ENCODE measurements around the gene DSG3. TPM values are rescaled to one million over a fixed set of nuclear protein-coding genes. Genes with fewer than 3 reads are reported as not detected.

DSG3 gene
- total and polyA plus RNA-seq, 4 donors: 0.03 to 0.09 TPM; not detected in 2

DNA sequence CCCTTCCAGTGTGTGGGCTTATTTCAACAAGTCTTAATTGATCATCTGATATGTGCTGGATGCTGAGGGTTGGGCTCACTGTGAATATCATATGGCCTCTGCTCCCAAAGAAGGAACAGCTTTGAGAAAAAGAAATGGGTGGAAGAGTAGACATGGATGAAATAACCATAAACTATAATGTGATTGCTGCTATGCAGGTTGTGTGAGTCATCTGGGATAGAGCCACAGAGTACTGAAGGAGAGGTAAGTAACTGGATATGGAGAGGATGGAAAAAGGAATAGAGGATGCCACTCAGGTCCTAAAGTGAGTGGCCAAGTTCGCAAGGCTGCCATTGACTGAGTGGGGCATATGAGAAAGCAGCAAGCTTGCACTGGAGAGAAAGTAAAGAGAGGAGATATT, 41.8 kb downstream of the DSG3 start:
- no peaks in the 10 kb centered on the region for H3K36me3 ChIP-seq (ENCODE audit: control insufficient read depth in 4 of 4, insufficient read depth in 4 of 4, low read length in 4 of 4)
- WGBS, 2 donors: 92 to 96% methylated on average over 1 of the region's 1 CpG
- H3K4me3 ChIP-seq: no peak overlapping the region
- ATAC-seq (ENCODE audit: insufficient read depth, low FRiP score): no peak
- no peak for DNase-seq
- TF ChIP-seq, protein P1, sequence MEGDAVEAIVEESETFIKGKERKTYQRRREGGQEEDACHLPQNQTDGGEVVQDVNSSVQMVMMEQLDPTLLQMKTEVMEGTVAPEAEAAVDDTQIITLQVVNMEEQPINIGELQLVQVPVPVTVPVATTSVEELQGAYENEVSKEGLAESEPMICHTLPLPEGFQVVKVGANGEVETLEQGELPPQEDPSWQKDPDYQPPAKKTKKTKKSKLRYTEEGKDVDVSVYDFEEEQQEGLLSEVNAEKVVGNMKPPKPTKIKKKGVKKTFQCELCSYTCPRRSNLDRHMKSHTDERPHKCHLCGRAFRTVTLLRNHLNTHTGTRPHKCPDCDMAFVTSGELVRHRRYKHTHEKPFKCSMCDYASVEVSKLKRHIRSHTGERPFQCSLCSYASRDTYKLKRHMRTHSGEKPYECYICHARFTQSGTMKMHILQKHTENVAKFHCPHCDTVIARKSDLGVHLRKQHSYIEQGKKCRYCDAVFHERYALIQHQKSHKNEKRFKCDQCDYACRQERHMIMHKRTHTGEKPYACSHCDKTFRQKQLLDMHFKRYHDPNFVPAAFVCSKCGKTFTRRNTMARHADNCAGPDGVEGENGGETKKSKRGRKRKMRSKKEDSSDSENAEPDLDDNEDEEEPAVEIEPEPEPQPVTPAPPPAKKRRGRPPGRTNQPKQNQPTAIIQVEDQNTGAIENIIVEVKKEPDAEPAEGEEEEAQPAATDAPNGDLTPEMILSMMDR (IDR thresholded peaks at IDR 0.05; ENCODE audit: control extremely low read depth, extremely low read depth): no peak
- H3K9ac ChIP-seq (ENCODE audit: insufficient read depth in 1 of 2, low read length in 2 of 2): no peak overlapping the region
- no peaks in the 10 kb centered on the region for H3K27me3 ChIP-seq (ENCODE audit: control insufficient read depth in 3 of 3, insufficient read depth in 3 of 3, low read length in 2 of 3)
- no peak overlapping the region for H3K27ac ChIP-seq (ENCODE audit: low read depth in 1 of 2, low read length in 1 of 2)
- no peaks in the 10 kb centered on the region for H3K9me3 ChIP-seq (ENCODE audit: control insufficient read depth in 4 of 4, insufficient read depth in 3 of 4, low read length in 3 of 4)
- H3K4me1 ChIP-seq (ENCODE audit: control insufficient read depth in 5 of 5, insufficient read depth in 5 of 5, low read length in 5 of 5): no peaks in the 10 kb centered on the region

GRCh38 chr18:31490387-31490786, 42.8 kb downstream of the DSG3 start:
- no peak for DNase-seq
- no peak overlapping the region for H3K4me3 ChIP-seq
- H3K27ac ChIP-seq (ENCODE audit: low read depth in 1 of 2, low read length in 1 of 2): no peak overlapping the region
- H3K9me3 ChIP-seq (ENCODE audit: control insufficient read depth in 4 of 4, insufficient read depth in 3 of 4, low read length in 3 of 4): no peaks in the 10 kb centered on the region
- ATAC-seq (ENCODE audit: insufficient read depth, low FRiP score): no peak
- TF ChIP-seq, protein P1 (IDR thresholded peaks at IDR 0.05; ENCODE audit: control extremely low read depth, extremely low read depth): no peak
- no peaks in the 10 kb centered on the region for H3K4me1 ChIP-seq (ENCODE audit: control insufficient read depth in 5 of 5, insufficient read depth in 5 of 5, low read length in 5 of 5)
- no peaks in the 10 kb centered on the region for H3K27me3 ChIP-seq (ENCODE audit: control insufficient read depth in 3 of 3, insufficient read depth in 3 of 3, low read length in 2 of 3)
- H3K9ac ChIP-seq (ENCODE audit: insufficient read depth in 1 of 2, low read length in 2 of 2): no peak overlapping the region
- WGBS, 2 donors: 83 to 97% methylated on average over 1 of the region's 1 CpG
- no peaks in the 10 kb centered on the region for H3K36me3 ChIP-seq (ENCODE audit: control insufficient read depth in 4 of 4, insufficient read depth in 4 of 4, low read length in 4 of 4)

DNA sequence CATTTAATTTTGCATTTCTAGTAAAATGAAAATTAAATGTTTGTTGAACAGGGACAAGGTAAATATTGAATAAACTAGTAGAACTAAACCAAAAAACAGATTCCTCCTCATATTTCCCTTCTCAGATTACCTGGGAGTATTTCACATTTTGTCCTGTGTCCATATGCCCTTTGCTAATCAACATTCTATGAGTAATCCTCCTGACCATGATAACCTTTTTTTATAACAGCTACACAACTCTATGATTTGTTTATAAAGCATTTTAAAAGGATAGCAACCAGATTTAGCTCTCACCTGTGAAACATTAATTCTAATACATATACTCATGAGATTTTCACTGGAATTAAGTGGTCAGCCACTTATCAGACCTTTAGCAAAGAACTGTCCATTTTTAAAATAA, 43.3 kb downstream of the DSG3 start:
- Histone ChIP-seq H3K9me3 (ENCODE audit: control insufficient read depth in 4 of 4, insufficient read depth in 3 of 4, low read length in 3 of 4) (no peaks in the 10 kb centered on the region), H3K4me1 (ENCODE audit: control insufficient read depth in 5 of 5, insufficient read depth in 5 of 5, low read length in 5 of 5) (no peaks in the 10 kb centered on the region), H3K27me3 (ENCODE audit: control insufficient read depth in 3 of 3, insufficient read depth in 3 of 3, low read length in 2 of 3) (no peaks in the 10 kb centered on the region), H3K36me3 (ENCODE audit: control insufficient read depth in 4 of 4, insufficient read depth in 4 of 4, low read length in 4 of 4) (no peaks in the 10 kb centered on the region), H3K4me3 (no peak overlapping the region), H3K27ac (ENCODE audit: low read depth in 1 of 2, low read length in 1 of 2) (no peak overlapping the region), H3K9ac (ENCODE audit: insufficient read depth in 1 of 2, low read length in 2 of 2) (no peak overlapping the region)
- ATAC-seq (ENCODE audit: insufficient read depth, low FRiP score): no peak
- TF ChIP-seq, protein P1 (IDR thresholded peaks at IDR 0.05; ENCODE audit: control extremely low read depth, extremely low read depth): no peak
- DNase-seq: no peak

DNA sequence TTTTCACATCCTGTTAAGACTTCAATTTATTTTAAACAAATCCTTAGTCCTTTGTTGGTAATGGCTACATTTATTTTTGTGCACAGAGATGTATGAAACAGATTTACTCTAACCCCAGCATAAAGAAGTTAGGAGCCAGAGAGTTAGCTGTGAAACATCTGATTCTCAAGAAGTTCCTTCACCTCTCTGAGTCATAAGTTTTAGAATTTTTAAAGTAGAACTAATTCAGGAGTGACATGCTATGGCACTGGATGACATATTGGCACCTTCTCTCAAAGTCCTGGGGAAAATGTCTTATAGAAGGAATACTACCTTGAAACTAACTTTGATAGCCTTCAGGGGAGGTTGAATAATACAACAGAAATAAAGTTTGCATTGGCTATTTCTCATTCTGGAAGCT, 44.0 kb downstream of the DSG3 start:
- ATAC-seq (ENCODE audit: insufficient read depth, low FRiP score) (no peak), DNase-seq (no peak)
- H3K4me3 ChIP-seq: no peak overlapping the region
- H3K4me1 ChIP-seq (ENCODE audit: control insufficient read depth in 5 of 5, insufficient read depth in 5 of 5, low read length in 5 of 5): no peaks in the 10 kb centered on the region
- H3K9me3 ChIP-seq (ENCODE audit: control insufficient read depth in 4 of 4, insufficient read depth in 3 of 4, low read length in 3 of 4): no peaks in the 10 kb centered on the region
- TF ChIP-seq, protein P1 (IDR thresholded peaks at IDR 0.05; ENCODE audit: control extremely low read depth, extremely low read depth): no peak
- H3K9ac ChIP-seq (ENCODE audit: insufficient read depth in 1 of 2, low read length in 2 of 2): no peak overlapping the region
- no peaks in the 10 kb centered on the region for H3K27me3 ChIP-seq (ENCODE audit: control insufficient read depth in 3 of 3, insufficient read depth in 3 of 3, low read length in 2 of 3)
- no peak overlapping the region for H3K27ac ChIP-seq (ENCODE audit: low read depth in 1 of 2, low read length in 1 of 2)
- no peaks in the 10 kb centered on the region for H3K36me3 ChIP-seq (ENCODE audit: control insufficient read depth in 4 of 4, insufficient read depth in 4 of 4, low read length in 4 of 4)
